HEK293 (cell line): ENCODE data around the gene OVOL1.

Experiments
- MZF1 ChIP-seq: fragments of 450-650 bp; formaldehyde crosslinking; IDR thresholded peaks from 2 replicates; pipeline ENCODE4 v1.5.1; 2017; ENCODE audit warnings: missing biosample characterization, missing genetic modification characterization, borderline replicate concordance
- SP7 ChIP-seq: fragments of 450-650 bp; formaldehyde crosslinking; IDR thresholded peaks from 2 replicates; pipeline ENCODE4 v1.5.1; 2016; ENCODE audit warnings: missing biosample characterization, missing genetic modification characterization
- ZNF140 ChIP-seq: fragments of 450-650 bp; formaldehyde crosslinking; IDR thresholded peaks from 2 replicates; pipeline ENCODE4 v1.5.1; 2016; ENCODE audit warnings: missing biosample characterization, missing genetic modification characterization
- ZNF146 ChIP-seq: fragments of 450-650 bp; formaldehyde crosslinking; IDR thresholded peaks from 2 replicates; pipeline ENCODE4 v1.5.1; 2016; ENCODE audit warnings: missing biosample characterization, missing genetic modification characterization
- TF ChIP-seq, protein P1 (sequence below): fragments of 450-650 bp; formaldehyde crosslinking; IDR thresholded peaks from 2 replicates; pipeline ENCODE4 v1.5.1; 2016; ENCODE audit warnings: missing biosample characterization, missing genetic modification characterization

- TF ChIP-seq, protein P1, sequence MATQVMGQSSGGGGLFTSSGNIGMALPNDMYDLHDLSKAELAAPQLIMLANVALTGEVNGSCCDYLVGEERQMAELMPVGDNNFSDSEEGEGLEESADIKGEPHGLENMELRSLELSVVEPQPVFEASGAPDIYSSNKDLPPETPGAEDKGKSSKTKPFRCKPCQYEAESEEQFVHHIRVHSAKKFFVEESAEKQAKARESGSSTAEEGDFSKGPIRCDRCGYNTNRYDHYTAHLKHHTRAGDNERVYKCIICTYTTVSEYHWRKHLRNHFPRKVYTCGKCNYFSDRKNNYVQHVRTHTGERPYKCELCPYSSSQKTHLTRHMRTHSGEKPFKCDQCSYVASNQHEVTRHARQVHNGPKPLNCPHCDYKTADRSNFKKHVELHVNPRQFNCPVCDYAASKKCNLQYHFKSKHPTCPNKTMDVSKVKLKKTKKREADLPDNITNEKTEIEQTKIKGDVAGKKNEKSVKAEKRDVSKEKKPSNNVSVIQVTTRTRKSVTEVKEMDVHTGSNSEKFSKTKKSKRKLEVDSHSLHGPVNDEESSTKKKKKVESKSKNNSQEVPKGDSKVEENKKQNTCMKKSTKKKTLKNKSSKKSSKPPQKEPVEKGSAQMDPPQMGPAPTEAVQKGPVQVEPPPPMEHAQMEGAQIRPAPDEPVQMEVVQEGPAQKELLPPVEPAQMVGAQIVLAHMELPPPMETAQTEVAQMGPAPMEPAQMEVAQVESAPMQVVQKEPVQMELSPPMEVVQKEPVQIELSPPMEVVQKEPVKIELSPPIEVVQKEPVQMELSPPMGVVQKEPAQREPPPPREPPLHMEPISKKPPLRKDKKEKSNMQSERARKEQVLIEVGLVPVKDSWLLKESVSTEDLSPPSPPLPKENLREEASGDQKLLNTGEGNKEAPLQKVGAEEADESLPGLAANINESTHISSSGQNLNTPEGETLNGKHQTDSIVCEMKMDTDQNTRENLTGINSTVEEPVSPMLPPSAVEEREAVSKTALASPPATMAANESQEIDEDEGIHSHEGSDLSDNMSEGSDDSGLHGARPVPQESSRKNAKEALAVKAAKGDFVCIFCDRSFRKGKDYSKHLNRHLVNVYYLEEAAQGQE (tag by site-specific recombination) = no peak
- TF ChIP-seq SP7 (no peak), ZNF140 (tag by site-specific recombination) (no peak), ZNF146 (tag by site-specific recombination) (no peak), MZF1 (no peak)
Observed at GRCh38 chr11:65790902-65791650, 4.2 kb downstream of the OVOL1 start.
